NCI-H2196 (cell line): ENCODE data around the gene ACP7.
"Not testable (repeated sequence)": the region's sequence is repeated elsewhere in the genome, so short reads cannot be mapped to it uniquely, and the experiment has no call there.

Source experiments
- DNase-seq: peaks from one replicate; lab custom pipeline; 2025; ENCODE audit not compliant: unreplicated experiment; lab: John Stamatoyannopoulos, UW

Gene ACP7

GRCh38 chr19:39130337-39131254, 46.4 kb downstream of the ACP7 start:
- DNase-seq: no peak

DNA sequence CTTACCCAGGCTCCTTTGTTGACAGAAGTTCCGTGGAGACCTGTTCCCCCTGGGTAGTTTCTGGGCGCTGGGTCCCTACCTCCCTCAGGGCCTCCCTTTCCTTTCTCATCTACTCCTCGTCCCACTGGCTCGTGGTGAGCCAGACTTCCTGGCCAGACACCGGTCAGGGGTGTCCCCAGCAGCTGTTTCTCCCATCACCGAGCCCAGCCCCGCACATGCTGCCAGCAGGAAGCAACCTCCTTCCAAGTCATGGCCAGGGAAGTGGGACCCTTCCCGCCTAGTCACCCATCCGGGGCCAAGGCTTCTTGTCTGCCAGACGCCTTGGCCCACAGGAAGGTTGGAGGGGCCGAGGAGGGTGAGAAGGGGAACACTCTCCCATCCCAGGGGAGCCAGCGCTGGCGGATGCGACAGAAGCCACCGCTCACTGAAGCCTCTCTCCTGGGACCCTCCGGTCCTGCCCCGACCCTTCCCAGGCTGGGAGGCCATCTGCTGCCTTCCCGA, 47.1 kb downstream of the ACP7 start:
- no peak for DNase-seq

- DNase-seq: no peak
Measured at GRCh38 chr19:39132344-39132969, 48.3 kb downstream of the ACP7 start.

- no peak for DNase-seq
Measured at GRCh38 chr19:39133431-39134270, 49.5 kb downstream of the ACP7 start.

DNA sequence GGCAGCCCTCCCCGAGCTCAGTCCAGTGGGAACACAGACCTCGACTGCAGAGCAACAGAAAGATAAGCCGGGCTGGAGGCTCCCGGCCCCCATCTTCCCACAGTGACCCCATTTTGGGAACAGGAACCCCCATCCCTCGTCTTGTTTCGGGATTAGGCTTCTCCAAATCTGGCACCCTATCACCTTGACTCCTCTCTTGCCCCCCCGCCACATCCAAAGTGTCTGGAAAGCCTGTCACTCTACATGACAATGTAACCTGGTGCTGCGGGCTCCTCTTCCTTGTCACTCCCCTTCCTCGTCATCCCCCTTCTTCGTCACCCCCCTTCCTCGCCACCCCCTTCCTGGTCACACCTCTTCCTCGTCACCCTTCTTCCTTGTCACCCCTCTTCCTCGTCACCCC, 51.5 kb downstream of the ACP7 start:
- DNase-seq: no peak

DNA sequence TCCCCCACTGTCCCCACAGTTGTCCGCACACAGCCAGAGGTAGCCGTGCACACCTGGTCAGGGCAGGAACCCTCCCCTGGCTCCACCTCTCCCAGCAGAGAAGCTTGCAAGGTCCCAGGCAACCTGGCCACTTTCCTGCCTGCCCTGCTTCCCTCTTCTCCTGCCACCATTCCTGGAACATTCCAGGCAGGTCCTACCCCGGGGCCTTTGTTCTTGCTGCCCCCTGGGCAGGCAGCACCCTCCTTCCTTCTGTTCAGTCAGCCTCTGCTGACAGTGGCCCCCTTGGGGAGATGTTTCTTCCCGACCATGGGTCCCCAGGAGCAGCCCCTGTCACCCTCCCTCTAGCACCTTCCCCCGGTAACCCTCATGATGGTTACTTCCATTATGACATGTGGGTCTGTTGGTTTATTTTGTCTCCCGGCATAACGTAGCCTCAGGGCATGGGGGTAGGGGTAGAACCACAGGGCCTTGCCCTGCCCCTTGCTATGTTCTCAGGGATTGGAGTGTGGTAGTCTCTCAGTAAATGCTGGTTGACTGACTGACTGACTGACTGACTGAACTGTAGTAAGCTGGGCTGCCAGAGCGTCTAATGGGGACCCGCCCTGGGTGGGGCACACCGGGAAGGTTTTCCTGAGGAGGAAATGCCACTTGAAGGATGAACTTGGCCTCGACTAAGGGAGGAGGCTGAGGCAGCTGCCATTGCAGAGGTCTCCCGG, 52.2 kb downstream of the ACP7 start:
- no peak for DNase-seq

DNA sequence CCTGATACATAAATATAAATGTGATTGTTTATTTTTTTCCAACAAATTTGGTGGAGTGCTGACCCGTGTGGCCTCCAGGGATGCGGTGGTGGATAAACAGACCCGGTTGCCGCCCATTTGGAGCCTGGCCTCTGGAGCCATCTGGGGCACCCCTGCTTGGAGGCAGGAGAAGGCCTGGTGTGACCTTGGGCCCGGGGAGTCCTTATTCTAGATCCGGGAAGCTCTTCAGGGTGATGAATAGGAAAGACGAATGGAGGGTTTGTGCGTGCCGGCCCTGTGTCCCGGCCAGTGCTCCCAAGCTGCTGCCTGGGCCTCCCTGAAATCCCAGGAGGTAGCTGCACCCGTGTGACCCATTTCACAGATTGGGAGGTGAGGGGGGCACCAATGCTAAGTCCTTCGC, 53.0 kb downstream of the ACP7 start:
- no peak for DNase-seq

- DNase-seq: no peak
Measured at GRCh38 chr19:39138221-39139211, 54.3 kb downstream of the ACP7 start.

DNA sequence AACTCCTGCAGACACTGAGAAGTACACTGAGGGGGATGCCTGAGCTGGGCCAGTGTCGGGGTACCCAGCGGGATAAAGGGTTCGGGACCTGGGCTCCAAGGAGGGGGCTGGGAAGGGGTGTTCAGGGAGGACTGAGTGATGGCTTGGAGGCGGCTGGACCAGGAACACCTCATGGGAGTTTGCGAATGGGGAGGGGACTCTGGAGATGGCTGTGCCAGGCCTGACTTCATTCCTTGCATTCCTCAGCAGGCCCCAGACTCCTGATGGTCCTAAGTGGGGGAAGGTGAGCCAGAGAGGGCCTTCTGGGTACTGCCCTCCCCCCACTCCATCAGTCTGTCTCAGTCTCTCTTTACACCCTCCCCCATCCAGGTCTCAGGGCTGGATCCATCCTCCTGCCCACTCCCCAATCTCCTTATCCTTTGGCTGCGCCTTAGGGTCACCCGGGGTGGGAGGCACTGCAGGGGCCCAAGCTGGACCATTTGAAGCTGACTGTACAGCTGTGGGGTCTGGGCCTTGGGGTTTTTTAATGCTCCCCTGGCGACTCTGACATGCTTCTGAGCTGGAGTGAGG, 55.2 kb downstream of the ACP7 start:
- DNase-seq: no peak

DNA sequence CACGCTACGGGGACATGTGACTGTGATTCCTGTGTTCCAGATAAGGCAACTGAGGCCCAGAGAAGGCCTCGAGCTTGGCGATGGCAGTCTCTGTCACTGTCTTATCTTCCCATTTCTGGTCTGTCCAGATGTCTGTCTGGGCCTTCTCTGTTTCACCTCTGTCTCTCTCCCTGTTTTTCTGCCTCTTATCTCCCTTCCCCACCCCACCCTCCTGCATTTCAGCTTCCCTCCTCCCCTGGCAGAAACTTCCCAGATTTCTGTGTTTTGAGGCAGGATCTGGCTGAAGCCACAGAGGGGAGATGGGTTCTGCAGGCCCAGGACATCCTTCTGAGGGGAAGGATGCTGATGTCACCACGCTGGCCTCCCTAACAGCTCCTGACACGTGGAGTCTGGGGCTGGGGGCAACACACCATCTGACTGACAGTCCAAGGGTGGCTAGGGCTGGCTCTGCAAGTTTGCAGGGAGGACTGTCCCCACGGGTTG, 55.8 kb downstream of the ACP7 start:
- DNase-seq: no peak

DNA sequence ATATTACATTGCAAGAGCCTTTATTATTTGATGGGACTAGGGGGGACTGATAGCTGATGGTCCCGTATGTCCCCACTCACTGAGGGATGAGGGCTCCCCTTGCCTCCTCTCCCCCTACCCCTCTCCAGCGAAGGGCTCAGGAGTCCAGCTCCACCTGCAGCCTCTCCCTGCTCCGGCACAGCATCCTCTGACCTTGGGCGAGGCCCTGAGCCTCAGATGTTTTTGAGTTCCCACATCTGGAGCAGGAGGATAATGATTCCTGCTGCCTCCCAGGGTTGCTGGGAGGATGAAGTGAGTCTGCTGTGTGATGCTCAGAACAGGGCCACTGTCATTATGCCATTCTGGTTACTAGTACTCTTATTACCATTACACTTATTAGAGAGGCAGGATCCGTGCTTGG, 56.4 kb downstream of the ACP7 start:
- DNase-seq: no peak

- no peak for DNase-seq
Measured at GRCh38 chr19:39141929-39142328, 57.8 kb downstream of the ACP7 start.

GRCh38 chr19:39142630-39143029, 58.5 kb downstream of the ACP7 start:
- DNase-seq: no peak

GRCh38 chr19:39143757-39144289, 59.7 kb downstream of the ACP7 start:
- not testable (repeated sequence) for DNase-seq

GRCh38 chr19:39144290-39145071, 60.3 kb downstream of the ACP7 start:
- DNase-seq: no peak

DNA sequence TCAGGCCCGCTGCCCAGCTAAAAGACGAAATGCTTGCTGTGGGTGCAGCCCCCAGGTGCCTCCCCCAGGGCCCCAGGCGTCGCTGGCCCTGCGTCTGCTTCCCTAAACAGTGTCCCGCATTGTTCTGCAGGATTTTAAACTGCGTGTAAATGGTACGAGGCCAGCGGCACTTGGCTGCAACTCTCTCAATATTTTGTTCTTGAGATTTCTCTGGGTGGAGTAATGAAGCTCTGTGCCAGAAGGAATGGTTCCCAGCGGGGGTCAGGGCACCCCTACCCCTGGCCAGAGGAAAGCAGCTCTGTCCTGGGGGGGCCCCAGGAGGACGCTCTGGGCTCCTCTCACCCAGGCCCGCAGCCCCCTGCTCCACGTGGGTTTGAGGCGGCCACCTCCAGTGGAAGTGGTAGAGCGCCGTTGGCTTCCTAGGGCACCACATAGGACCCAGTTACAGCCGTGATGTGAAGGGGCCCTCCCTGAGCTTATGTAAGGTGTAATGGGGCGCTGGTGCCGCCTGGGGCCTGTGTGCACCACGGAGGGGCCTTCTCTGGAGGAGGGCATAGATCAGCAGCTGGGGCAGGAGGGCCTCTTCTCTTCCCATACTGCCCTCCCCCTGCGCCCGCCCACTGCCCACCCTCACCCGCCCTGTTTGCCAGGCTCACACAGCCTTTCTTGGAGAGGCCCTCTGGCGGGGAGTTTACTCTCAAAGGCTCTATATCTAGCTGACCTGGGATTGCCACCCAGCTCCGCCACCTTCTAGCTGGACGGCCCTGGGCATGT, 61.2 kb downstream of the ACP7 start:
- no peak for DNase-seq

GRCh38 chr19:39146091-39146490, 61.9 kb downstream of the ACP7 start:
- DNase-seq: no peak
